Cardiac fibroblast (primary cell): Measurements from ENCODE around the gene HOXA4.

Source experiments
- DNase-seq, 2 donors: peaks; one replicate each; pipeline versions ENCODE4 v3.0.0 to v3.0.0-alpha.2; 2010; ENCODE audit warnings: low read depth in 2 of 2
- H3K4me3 ChIP-seq, 2 donors: replicated peaks in 1 of 2; 1 replicate in 1 of 2; 2 replicates in 1 of 2; pipeline ENCODE4 v1.5.1; 2011; ENCODE audit warnings: low read depth in 2 of 2, low read length in 2 of 2, mild to moderate bottlenecking in 2 of 2, moderate library complexity in 1 of 2
- CTCF ChIP-seq: IDR thresholded peaks from one replicate; pipeline ENCODE4 v1.5.1; 2011; ENCODE audit warnings: low read depth, mild to moderate bottlenecking, low read length, inconsistent platforms

Gene HOXA4

GRCh38 chr7:27143023-27143949 is 12.7 kb upstream of the HOXA4 start, which contains the start of gene HOXA5:
Gene HOXA5 (minus strand): TSS chr7:27143681. CDS start chr7:27143607, 74 bp downstream.
- peak within 1 kb of the TSS; percentile 21 to 36 for H3K4me3 ChIP-seq
- TF ChIP-seq CTCF = peak; percentile 21
- DNase-seq = peak; percentile 62 to 73

- no peak for DNase-seq
- no peak for TF ChIP-seq CTCF
- peak overlapping the region; percentile 21 to 36 for H3K4me3 ChIP-seq
These were observed 12.0 kb upstream of the HOXA4 start for GRCh38 chr7:27142580-27143022.

GRCh38 chr7:27141923-27142579 is 11.5 kb upstream of the HOXA4 start:
- no peak for TF ChIP-seq CTCF
- no peak for DNase-seq
- peak overlapping the region; percentile 21 to 36 for H3K4me3 ChIP-seq

GRCh38 chr7:27141137-27141922 is 10.8 kb upstream of the HOXA4 start:
- no peak overlapping the region for H3K4me3 ChIP-seq
- TF ChIP-seq CTCF = no peak
- DNase-seq = no peak

- H3K4me3 ChIP-seq = no peak overlapping the region
- TF ChIP-seq CTCF = no peak
- DNase-seq = no peak
These were observed 9.7 kb upstream of the HOXA4 start for GRCh38 chr7:27140126-27140857.
